Osteocyte (in vitro differentiated cells): ENCODE data around the gene SYCN. TPM values are rescaled to one million over a fixed set of nuclear protein-coding genes. Genes with fewer than 3 reads are reported as not detected.

Experiments
- DNase-seq: peaks from one replicate; pipeline ENCODE4 v3.0.0; 2021; ENCODE audit warnings: mixed read lengths; ENCODE audit not compliant: unreplicated experiment; ENCODE audit errors: extremely low spot score
- H3K27ac Mint-ChIP-seq: one replicate; pipeline ENCODE4 v1.8.0; 2021; ENCODE audit warnings: mild to moderate bottlenecking, mixed read lengths; ENCODE audit not compliant: unreplicated experiment
- H3K27me3 Mint-ChIP-seq: one replicate; pipeline ENCODE4 v1.8.0; 2021; ENCODE audit warnings: mixed read lengths; ENCODE audit not compliant: unreplicated experiment
- H3K36me3 Mint-ChIP-seq: one replicate; pipeline ENCODE4 v1.8.0; 2021; ENCODE audit warnings: mixed read lengths; ENCODE audit not compliant: unreplicated experiment
- H3K4me1 Mint-ChIP-seq: one replicate; pipeline ENCODE4 v1.8.0; 2021; ENCODE audit warnings: mixed read lengths; ENCODE audit not compliant: unreplicated experiment
- H3K4me3 Mint-ChIP-seq: one replicate; pipeline ENCODE4 v1.8.0; 2021; ENCODE audit warnings: mild to moderate bottlenecking, moderate library complexity, mixed read lengths; ENCODE audit not compliant: unreplicated experiment
- H3K9me3 Mint-ChIP-seq: one replicate; pipeline ENCODE4 v1.8.0; 2021; ENCODE audit warnings: mixed read lengths; ENCODE audit not compliant: unreplicated experiment
- CTCF ChIP-seq: fragments of 200-600 bp; sonication (generic); IDR thresholded peaks from 2 replicates; pipeline ENCODE4 v1.5.0; 2021; ENCODE audit warnings: antibody characterized with exemption, mild to moderate bottlenecking, moderate library complexity
- total RNA-seq: library from RNA; stranded (reverse); gene quantifications from 2 replicates; pipeline ENCODE4 v1.2.1, GENCODE V29; 2021

The SYCN gene
- total RNA-seq, 1 donor from 2014 or later, result not detected

GRCh38 chr19:39202998-39203355 is 1.1 kb downstream of the SYCN start:
- no peak for TF ChIP-seq CTCF
- H3K27me3 Mint-ChIP-seq, result peaks cover 30% of the 10 kb centered on the region
- no peak overlapping the region for H3K27ac Mint-ChIP-seq
- H3K4me1 Mint-ChIP-seq, result no peaks in the 10 kb centered on the region
- H3K4me3 Mint-ChIP-seq, result no peak overlapping the region
- no peak for DNase-seq
- no peaks in the 10 kb centered on the region for H3K9me3 Mint-ChIP-seq
- no peaks in the 10 kb centered on the region for H3K36me3 Mint-ChIP-seq

GRCh38 chr19:39200803-39201115 is 3.3 kb downstream of the SYCN start:
- no peaks in the 10 kb centered on the region for H3K36me3 Mint-ChIP-seq
- peaks cover 43% of the 10 kb centered on the region for H3K27me3 Mint-ChIP-seq
- no peaks in the 10 kb centered on the region for H3K9me3 Mint-ChIP-seq
- H3K4me3 Mint-ChIP-seq, result no peak overlapping the region
- no peak overlapping the region for H3K27ac Mint-ChIP-seq
- H3K4me1 Mint-ChIP-seq, result peaks cover 3% of the 10 kb centered on the region
- no peak for DNase-seq
- no peak for TF ChIP-seq CTCF

- peaks cover 46% of the 10 kb centered on the region for H3K27me3 Mint-ChIP-seq
- peaks cover 3% of the 10 kb centered on the region for H3K4me1 Mint-ChIP-seq
- H3K36me3 Mint-ChIP-seq, result no peaks in the 10 kb centered on the region
- no peak for DNase-seq
- no peak overlapping the region for H3K4me3 Mint-ChIP-seq
- H3K27ac Mint-ChIP-seq, result no peak overlapping the region
- H3K9me3 Mint-ChIP-seq, result no peaks in the 10 kb centered on the region
- no peak for TF ChIP-seq CTCF
Observed at GRCh38 chr19:39200066-39200802, 3.8 kb downstream of the SYCN start.

GRCh38 chr19:39199025-39199424 is 5.0 kb downstream of the SYCN start:
- no peak for TF ChIP-seq CTCF
- peaks cover 4% of the 10 kb centered on the region for H3K4me1 Mint-ChIP-seq
- peaks cover 53% of the 10 kb centered on the region for H3K27me3 Mint-ChIP-seq
- no peak overlapping the region for H3K27ac Mint-ChIP-seq
- DNase-seq, result no peak
- no peaks in the 10 kb centered on the region for H3K9me3 Mint-ChIP-seq
- no peaks in the 10 kb centered on the region for H3K36me3 Mint-ChIP-seq
- no peak overlapping the region for H3K4me3 Mint-ChIP-seq

- Mint-ChIP-seq H3K4me3 (no peak overlapping the region), H3K4me1 (peaks cover 8% of the 10 kb centered on the region), H3K9me3 (no peaks in the 10 kb centered on the region), H3K27ac (no peak overlapping the region), H3K27me3 (peaks cover 58% of the 10 kb centered on the region), H3K36me3 (no peaks in the 10 kb centered on the region)
- DNase-seq, result no peak
- no peak for TF ChIP-seq CTCF
Observed at GRCh38 chr19:39197808-39198207, 6.3 kb downstream of the SYCN start.
